Stimulated activated CD4-positive, alpha-beta T cell treated with anti-CD3 and anti-CD28 coated beads, Interleukin-12 subunit alpha, Interleukin-12 subunit beta, amount 100 ng/mL, for 48 hours (primary cell): ENCODE results near the gene RPL29.

Source experiments
- DNase-seq, 3 donors: peaks; one replicate each; pipeline ENCODE4 v3.0.0-alpha.2; 2020; ENCODE audit warnings: low read depth in 2 of 3, low spot score in 1 of 3

The RPL29 gene

DNA sequence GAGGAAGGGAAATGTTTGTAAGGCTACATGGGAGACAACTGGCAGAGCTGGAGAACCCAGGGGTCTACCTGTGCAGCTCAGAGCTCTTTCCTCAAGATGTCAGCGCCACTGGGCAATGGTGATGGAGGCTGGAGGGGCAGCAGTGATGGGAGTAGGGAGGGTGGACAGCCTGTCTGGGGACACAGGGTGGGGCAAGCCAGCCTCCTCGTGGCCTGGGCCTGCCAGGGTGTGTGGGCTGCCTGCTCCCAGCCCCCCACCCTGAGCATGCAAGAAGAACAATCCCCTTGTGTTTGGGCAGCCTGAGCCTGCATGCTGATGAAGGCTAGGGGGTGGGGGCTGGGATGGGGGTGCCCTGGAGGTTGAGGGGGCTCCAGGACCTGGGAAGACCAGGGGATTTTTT lies 29.7 kb downstream of the RPL29 start:
- DNase-seq: no peak

DNA sequence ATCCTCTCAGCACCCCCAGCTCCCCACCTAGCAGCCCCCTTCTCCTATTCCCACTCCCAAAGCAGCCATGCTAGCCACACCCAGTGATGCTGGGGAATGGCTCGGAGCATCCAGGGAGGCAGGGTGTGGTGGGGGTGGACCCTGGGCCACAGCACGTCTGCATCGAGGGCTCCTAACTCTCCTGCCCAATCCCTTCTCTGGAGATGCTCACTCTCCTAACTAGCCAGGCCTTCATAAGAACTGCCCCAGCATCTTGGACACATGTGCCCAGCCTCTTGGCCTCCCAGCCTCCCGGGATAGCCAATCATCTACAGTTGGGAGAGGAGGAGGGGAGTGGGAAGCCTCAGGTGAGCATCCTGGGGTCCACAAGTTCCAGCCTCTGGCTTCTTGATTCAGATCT lies 31.2 kb downstream of the RPL29 start:
- DNase-seq: no peak

DNA sequence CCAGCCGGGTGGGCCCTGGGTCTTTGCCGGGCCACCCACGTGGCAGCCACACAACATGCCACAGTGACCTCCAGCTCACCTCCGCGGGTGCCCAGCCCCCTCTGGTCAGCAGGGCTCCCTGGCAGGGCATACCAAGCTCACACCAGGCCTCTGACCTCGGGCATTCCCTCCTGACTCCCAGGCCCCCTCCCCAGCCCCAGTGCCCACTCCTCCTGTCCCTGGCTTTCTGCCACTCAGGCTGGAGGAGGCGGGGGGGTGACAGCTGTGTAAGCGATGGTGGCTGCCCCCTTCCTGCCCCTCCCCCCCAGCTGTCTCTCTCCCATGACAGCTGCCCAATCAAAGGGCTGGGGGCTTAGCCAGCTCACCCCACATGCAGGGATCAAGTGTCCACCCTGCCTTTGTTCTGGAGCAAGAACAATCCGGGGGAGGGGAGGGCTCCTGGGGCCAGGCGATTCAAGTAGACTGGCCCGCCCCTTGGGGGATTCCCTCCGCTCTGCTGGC lies 31.7 kb downstream of the RPL29 start:
- DNase-seq: no peak

DNA sequence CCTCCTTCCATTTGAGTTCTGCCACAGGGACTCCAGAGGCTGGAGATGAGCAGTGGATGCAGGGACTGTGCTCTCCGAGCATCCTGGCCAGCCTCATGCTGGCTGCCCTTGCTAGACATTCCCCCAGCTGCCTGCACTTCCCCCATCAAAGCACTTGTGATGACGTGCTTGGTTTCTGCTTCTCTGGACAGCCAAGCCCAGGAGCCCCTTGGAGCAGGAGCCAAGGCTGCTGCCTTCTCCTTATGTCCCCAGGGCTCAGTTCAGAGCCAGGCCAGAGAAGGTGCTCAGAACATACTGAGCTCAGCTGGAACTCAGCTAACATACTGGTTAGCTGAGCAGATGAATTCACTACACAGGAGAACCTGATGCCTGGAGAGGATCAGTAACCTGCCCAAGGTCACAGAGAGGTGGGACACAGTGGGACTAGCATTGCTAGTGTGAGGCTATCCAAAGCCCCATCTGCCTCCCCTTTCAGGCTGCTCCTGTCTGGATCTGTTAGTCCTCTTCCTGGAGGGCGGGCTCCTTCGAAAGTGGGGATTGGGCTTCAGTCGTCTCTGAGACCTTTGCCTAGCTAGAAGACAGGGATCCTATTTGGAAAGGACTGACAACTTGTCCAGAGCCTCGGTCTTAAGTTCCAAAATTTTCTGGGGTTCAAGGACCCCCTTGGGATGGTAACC lies 32.7 kb downstream of the RPL29 start:
- no peak for DNase-seq

DNA sequence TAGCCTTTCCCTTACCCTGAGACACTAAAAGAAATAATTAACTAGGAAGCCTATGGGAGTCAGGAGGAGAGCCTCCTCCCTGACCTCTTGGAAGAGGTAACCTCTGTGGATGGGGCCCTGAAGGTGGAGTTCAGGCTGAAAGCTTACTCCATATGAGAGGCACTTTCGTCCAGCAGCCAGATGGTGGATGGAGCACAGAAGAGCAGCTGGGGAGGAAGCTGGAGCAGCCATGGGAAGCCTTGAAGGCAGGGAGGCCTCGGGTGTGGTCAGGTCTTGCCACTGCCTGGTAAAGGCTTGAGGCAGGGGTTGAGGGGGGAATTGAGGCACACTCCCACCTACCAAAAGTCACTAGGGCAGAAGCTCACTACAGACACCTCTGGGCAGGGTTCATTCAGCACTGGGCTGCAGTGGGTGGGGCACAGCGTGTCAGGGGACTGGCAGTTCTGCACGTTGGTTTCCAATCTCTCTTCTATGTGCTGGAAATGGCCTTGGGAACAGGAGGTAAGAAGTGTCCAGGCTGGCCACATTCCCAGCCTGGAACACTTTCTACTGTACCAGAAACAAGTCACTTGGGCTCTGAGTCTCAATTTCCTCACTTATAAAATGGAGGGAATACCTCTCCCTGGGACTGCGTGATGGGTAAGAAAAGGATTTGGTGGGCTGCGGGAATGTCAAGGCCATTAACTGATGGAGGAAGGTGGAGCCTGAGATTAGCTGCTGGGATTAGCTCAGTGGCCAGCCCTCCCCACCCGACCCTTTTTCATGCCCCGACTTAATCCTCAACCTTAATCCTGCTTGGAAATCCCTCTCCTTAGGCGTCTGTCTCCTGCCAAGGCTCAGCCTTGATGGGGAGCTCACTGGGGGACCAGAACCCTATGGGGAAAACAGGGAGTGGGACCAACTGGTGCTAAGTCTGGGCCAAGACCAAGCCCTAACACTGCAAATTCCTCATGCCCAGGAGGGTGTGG lies 33.8 kb downstream of the RPL29 start:
- no peak for DNase-seq

DNA sequence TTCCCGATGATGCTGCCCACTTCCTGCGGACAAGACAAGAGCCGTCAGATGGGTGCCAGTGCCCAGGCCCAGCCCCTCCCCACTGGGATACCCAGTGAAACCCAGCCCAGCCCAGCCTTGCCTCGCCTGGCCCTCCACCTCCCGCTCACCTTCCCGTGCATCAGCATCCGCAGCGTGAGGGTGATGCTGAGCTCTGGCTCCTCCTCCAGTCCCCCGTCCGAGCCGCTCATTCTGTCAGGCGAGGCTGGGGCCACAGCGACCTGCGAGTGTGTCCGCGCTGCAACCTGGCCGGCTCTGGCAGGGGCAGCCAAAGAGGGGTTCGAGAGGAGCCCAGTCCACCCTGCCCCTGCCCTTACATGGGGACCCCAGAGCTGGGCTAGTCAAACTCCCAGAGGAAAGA lies 34.7 kb downstream of the RPL29 start:
- DNase-seq: no peak

DNA sequence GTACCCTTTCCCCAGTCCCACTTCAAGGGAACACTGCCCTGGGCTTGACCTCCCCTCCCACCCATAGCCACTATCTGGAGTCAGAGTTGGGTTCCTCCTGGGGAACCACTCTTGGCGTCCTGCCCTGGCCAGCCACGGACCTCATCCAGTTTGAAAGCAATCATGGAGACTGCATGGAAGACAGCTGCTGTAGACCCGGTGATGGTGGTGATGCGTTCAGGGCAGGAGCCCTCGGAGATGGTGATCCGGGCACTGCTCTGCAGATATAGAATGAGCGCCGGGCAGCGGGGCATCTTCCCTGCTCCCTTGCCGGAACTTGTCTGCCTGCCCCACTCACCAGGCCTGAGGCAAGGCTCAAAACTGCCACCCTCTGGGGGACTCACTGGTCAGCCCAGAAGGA lies 35.3 kb downstream of the RPL29 start:
- DNase-seq: no peak

DNA sequence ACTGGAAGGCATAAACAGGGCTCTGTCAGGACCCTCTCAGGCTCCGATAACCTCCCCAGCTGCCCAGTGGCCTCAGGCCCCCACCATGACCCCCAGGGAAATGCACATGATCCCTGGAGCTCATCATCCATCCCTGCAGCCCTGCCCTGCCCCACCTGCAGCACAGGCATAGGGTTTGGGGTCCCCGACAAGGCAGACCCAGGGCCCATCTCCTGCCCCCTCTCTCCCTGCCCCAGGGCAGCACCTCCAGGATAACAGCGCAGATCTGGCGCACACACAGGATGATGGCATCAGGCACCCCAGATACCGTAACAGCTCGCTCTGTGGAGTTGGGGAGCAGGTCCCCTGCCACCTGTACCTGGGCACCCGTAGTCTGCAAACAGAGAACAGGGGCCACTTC lies 36.0 kb downstream of the RPL29 start:
- no peak for DNase-seq

DNA sequence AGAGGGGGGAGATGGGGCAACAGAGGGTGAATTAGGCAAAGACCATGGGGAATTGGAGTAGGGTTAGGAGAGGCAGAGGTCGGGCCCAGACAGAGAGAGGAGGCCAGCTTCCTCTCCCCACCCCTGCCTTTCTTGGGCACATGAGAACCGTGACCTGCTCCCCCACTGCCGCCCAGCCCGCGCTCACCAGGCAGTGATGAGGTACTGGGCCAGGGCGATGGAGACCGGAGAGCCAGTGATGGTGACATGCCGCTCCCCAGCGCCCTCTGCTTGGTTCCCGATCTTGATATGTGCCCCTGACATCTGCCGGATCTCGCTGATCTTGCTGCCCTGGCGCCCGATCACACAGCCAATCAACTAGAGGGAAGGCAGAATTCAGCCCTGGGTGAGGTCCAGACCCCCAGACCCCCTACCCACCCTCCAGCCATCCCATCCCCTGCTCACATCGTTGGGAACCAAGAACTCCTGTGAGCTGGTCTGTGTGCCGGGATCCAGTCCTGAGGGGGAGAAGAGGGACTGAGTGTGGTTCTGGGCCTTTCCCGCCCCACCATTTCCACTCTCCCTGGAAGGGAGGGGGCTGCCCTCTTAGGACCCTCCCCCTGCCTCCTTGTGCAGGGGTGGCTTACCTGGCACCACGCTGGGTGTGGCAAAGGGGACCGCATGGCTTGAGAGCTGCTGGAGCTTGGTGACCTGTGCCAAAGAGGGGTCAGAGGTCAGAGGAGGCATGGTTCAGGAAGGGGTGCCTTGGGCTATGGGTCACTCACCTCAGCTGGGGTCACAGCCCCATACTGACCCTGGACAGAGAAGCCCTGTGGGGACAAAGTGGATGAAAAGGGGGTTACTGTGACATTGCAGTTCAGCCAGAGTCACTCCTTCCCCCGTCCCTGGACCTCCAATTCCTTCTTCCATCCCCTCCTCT lies 36.8 kb downstream of the RPL29 start:
- DNase-seq: no peak

DNA sequence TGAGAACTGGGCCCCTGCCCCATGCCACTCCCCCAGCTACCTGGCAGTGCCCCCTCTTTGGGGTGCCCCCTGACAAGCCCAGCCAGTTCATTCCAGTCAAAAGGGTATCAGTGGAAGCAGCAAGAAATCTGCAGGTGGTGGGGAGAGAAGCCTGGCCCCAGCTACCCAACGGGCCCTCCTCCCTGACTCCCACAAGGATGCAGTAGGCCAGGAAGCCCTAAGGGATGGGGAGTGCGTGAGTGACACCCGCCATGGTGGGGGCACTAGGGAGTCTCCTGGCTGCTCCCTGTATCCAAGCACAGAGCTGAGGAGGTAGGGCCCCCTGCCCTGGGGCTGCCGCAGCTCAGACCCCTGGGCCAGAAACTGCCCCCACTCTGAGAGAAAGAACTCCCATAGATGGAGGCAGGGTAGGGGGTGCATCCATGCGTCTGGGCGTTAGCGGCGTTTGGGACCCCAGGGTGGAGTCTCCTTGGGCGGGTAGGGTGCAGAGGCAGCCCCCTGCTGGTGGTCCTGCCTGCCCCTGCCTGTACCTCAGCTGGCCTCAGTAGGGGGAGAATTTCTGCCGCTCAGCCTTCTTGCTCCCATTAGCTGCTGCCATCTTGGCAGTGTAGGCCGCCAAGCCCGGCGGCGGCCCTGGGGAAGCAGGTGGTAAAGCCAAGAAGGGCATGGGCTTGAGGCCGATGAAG lies 38.0 kb downstream of the RPL29 start:
- DNase-seq: no peak

DNA sequence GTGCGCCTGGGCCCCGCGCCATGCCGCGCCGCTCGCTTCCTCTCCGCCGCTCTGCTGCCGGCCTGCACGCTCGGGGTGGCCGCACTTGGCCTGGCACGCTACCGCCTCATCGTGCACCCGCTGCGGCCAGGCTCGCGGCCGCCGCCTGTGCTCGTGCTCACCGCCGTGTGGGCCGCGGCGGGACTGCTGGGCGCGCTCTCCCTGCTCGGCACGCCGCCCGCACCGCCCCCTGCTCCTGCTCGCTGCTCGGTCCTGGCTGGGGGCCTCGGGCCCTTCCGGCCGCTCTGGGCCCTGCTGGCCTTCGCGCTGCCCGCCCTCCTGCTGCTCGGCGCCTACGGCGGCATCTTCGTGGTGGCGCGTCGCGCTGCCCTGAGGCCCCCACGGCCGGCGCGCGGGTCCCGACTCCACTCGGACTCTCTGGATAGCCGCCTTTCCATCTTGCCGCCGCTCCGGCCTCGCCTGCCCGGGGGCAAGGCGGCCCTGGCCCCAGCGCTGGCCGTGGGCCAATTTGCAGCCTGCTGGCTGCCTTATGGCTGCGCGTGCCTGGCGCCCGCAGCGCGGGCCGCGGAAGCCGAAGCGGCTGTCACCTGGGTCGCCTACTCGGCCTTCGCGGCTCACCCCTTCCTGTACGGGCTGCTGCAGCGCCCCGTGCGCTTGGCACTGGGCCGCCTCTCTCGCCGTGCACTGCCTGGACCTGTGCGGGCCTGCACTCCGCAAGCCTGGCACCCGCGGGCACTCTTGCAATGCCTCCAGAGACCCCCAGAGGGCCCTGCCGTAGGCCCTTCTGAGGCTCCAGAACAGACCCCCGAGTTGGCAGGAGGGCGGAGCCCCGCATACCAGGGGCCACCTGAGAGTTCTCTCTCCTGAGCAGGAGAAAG lies 39.6 kb downstream of the RPL29 start:
- peak in 1 of 3 donors; percentile 21 for DNase-seq

DNA sequence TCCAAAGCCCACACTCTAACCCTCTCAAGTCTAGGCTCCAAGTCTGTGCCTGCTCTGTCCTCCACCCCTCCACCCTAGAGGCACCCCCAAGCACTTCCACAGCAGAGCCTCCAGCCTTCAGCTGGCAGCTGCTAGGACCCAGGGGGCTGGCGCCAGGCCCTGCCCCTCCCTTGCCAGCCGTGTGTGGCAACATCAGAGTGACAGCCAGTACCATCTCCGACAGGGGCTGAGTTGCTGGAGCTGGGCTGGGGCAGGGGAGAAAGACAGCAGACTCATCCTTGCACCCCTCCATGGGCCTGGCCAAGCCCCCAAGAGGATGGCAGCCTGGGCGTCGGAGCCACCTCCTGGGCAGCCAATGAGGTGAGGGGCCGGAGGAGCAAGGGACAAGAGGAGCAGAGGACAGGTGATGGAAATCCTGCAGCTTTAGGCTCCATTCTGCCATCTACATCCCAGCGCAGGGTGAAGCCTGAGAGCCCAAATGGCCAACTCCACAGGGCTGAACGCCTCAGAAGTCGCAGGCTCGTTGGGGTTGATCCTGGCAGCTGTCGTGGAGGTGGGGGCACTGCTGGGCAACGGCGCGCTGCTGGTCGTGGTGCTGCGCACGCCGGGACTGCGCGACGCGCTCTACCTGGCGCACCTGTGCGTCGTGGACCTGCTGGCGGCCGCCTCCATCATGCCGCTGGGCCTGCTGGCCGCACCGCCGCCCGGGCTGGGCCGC lies 40.4 kb downstream of the RPL29 start, which contains the start of gene GPR62:
GPR62 (plus strand) TSS at position 207 of the 718 bp plus-strand sequence; CDS start at position 479, 272 bp downstream.
- no peak for DNase-seq

DNA sequence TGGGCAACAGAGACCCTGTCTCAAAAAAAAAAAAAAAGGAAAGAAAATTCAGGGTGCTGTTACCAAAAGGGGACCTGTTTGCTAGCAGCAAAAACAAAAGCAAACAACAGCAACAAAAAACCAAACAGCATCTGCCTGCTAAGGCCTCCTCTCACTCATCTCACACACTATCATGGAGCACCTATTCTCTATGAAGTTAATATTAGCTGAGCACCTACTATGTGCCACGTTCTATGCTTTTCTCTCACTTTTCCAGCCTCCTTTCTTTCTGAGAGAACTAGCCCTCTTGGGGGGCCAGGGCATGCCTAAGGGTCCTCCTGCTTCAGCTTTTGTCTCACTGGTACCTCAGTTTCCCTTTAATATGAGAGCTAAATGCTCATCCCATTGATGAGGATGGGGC lies 41.0 kb downstream of the RPL29 start:
- DNase-seq: no peak

DNA sequence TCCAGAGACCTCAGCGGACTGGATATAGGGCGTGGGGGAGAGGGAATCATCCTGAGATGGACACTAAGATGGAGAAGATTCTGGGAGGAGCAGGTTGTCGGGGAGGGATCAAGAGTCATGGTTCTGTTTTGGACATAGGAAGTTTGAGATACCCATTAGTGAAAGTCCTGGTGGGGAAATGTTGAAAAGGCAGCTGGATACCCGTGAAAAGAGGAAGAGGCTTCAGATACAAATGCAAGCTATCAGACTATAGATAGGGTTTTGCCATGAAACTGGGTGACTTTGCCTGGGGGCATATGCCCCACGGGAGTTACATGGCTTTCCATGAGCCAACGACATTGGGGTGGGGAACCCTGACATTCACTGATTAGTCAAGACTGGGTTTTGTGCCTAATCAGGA lies 41.6 kb downstream of the RPL29 start:
- no peak for DNase-seq

DNA sequence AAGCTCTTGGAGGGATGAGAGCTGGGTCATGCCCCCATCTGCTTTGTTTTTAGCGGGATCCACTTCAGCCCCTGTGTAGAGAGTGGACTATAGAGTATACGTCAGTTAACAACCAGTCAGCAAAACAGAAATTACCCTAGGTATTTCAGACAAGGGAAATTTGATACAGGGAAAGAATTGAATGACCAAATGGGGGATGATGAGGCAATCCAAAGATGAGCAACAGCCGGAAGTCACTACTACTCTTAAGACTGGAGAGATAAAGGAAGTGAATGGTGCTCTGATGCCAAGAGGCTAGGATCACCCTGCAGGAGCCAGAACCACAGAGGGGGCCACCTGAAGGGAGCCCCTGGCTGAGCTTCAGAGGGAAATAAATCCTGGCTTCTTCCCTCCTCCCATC lies 42.2 kb downstream of the RPL29 start:
- no peak for DNase-seq

DNA sequence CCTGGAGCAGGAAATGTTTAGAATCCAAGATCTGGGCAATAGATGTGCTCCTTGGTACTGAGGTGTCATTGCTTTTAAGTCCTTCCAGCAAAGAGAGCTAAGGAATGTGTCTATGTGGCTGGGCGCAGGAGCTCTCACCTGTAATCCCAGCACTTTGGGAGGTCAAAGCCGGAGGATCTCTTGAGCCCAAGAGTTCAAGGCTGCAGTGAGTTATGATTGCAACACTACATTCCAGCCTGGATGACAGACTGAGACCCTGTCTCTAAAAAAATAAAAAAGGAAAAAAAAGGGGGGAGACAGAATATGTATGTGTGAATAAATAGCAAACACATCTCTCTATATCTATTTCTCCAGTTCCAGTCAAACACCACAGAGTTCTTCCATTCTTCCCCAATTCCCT lies 44.8 kb downstream of the RPL29 start:
- no peak for DNase-seq

DNA sequence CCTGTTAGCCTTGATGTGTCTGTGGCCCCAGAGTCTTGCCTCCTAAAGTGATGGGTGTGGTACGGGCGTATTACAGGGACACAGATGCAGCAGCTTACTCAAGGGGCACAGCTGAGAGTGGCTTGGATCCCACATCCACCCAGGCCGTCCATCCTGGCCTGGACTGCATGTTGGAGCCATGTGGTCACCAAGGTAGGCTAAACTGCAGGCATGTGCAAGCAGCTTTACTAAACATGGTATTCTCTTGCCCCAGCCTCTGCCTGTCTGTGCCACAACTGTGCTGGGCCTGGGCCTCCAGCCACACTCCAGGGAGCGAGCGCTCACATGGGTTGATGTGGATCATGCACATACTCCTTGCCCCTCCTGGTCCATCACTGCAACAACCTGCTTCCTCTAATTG lies 46.6 kb downstream of the RPL29 start:
- no peak for DNase-seq

DNA sequence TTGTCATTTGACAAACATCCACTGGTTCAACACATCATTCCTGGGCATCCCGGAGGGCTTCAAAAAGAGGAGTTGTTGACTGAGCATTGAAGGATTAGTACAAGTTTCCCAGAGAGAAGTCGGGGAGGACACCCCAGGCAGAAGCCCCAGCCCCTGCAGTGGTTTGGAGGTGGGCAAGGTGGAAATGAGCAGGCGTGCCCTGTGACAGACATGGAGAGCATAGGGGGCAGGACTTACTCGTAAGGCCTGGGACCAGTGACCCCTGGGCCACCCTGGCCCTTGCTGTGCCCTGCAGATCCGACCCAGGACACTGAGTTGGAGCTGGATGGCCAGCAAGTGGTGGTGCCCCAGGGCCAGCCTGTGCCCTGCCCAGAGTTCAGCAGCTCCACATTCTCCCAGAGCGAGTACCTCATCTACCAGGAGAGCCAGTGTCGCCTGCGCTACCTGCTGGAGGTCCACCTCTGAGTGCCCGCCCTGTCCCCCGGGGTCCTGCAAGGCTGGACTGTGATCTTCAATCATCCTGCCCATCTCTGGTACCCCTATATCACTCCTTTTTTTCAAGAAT lies 47.6 kb downstream of the RPL29 start:
- no peak for DNase-seq
